OCI-LY7 (cell line): ENCODE results near the gene SPTBN4.

ENCODE experiments used
- CTCF ChIP-seq: fragments of 200-600 bp; sonication (generic); conservative IDR thresholded peaks from 2 replicates; pipeline ENCODE4 v1.5.1; 2014; ENCODE audit warnings: mild to moderate bottlenecking, antibody characterized with exemption, low read length, moderate library complexity, mixed read lengths
- EZH2phosphoT487 ChIP-seq: fragments of 200-600 bp; sonication (generic); IDR thresholded peaks from 2 replicates; pipeline ENCODE4 v1.6.1; 2018; ENCODE audit warnings: low read depth, borderline replicate concordance, mild to moderate bottlenecking, mixed run types, antibody characterized with exemption, low read length, moderate library complexity, mixed read lengths

GRCh38 chr19:40489882-40490230 lies 23.1 kb downstream of the SPTBN4 start:
- TF ChIP-seq CTCF (no peak), EZH2phosphoT487 (no peak)
